Measurements from ENCODE around the gene RAX2. TPM values are rescaled to one million over a fixed set of nuclear protein-coding genes. Genes with fewer than 3 reads are reported as not detected.

The RAX2 gene
- polyA plus RNA-seq, 1 donor from 2014 or later: not detected

DNA sequence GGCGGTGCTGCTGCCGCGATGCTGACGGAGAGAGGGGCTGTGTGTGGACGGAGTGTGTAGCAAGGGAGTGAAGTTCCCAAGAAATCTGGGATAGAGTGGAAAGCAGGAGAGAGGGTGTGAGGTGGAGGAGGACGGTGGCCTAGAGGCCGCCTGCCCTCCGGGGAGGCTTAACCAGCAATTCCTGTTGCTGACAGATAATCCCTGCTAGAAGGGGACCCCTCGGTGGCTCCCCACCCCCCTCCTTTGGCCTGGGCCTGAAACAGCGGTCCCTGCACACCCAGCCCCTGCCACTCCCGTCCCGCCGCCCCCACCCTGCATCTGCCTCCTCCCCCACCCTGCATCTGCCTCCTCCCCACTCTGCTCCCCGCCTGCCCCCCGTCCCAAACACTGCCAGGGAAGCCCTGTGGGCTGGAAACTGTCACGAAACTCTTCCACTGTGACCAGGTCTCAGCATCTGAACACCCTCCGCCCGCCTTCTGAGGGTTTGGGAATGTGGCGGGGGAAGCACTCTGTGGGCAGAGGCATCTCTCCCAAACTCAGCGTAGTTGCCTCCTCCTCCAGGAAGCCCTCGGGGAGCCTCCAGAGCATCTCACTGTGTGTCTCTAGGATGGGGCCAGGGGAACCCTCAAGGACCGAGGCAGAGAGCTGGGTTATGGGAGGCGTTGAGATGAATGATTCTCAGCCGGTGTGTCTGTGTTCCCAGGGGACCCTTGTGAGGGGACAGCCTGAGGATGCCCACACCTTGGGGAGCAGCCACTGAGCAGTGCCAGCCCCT is 31.3 kb upstream of the RAX2 start:
- no peak overlapping the region for H3K9ac ChIP-seq (ENCODE audit: low read length)
- H4K20me1 ChIP-seq (ENCODE audit: insufficient read depth): no peaks in the 10 kb centered on the region
- H2AFZ ChIP-seq (ENCODE audit: low read depth, low read length): no peak overlapping the region
- H3K27me3 ChIP-seq (ENCODE audit: insufficient read depth, low read depth, low read length): peaks cover 7% of the 10 kb centered on the region
- no peaks in the 10 kb centered on the region for H3K9me3 ChIP-seq (ENCODE audit: low read length)
- H3K4me2 ChIP-seq (ENCODE audit: low read length): no peak overlapping the region
- no peaks in the 10 kb centered on the region for H3K9me2 ChIP-seq (ENCODE audit: insufficient read depth, low read length)
- TF ChIP-seq EP300 (conservative IDR thresholded peaks at IDR 0.05; ENCODE audit: poor library complexity, severe bottlenecking) (no peak), SMC3 (conservative IDR thresholded peaks at IDR 0.05; ENCODE audit: poor library complexity) (no peak), EZH2 (IDR thresholded peaks at IDR 0.05; ENCODE audit: borderline replicate concordance, insufficient read depth, low read length, poor library complexity, severe bottlenecking) (no peak), TAF1 (IDR thresholded peaks at IDR 0.05; ENCODE audit: low read depth) (no peak), RAD21 (conservative IDR thresholded peaks at IDR 0.05) (no peak), POLR2AphosphoS5 (IDR thresholded peaks at IDR 0.05) (no peak), MXI1 (conservative IDR thresholded peaks at IDR 0.05; ENCODE audit: poor library complexity, severe bottlenecking) (no peak)
- TF ChIP-seq, protein P1, sequence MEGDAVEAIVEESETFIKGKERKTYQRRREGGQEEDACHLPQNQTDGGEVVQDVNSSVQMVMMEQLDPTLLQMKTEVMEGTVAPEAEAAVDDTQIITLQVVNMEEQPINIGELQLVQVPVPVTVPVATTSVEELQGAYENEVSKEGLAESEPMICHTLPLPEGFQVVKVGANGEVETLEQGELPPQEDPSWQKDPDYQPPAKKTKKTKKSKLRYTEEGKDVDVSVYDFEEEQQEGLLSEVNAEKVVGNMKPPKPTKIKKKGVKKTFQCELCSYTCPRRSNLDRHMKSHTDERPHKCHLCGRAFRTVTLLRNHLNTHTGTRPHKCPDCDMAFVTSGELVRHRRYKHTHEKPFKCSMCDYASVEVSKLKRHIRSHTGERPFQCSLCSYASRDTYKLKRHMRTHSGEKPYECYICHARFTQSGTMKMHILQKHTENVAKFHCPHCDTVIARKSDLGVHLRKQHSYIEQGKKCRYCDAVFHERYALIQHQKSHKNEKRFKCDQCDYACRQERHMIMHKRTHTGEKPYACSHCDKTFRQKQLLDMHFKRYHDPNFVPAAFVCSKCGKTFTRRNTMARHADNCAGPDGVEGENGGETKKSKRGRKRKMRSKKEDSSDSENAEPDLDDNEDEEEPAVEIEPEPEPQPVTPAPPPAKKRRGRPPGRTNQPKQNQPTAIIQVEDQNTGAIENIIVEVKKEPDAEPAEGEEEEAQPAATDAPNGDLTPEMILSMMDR (IDR thresholded peaks at IDR 0.05; ENCODE audit: poor library complexity, severe bottlenecking): no peak
- TF ChIP-seq, protein P2, sequence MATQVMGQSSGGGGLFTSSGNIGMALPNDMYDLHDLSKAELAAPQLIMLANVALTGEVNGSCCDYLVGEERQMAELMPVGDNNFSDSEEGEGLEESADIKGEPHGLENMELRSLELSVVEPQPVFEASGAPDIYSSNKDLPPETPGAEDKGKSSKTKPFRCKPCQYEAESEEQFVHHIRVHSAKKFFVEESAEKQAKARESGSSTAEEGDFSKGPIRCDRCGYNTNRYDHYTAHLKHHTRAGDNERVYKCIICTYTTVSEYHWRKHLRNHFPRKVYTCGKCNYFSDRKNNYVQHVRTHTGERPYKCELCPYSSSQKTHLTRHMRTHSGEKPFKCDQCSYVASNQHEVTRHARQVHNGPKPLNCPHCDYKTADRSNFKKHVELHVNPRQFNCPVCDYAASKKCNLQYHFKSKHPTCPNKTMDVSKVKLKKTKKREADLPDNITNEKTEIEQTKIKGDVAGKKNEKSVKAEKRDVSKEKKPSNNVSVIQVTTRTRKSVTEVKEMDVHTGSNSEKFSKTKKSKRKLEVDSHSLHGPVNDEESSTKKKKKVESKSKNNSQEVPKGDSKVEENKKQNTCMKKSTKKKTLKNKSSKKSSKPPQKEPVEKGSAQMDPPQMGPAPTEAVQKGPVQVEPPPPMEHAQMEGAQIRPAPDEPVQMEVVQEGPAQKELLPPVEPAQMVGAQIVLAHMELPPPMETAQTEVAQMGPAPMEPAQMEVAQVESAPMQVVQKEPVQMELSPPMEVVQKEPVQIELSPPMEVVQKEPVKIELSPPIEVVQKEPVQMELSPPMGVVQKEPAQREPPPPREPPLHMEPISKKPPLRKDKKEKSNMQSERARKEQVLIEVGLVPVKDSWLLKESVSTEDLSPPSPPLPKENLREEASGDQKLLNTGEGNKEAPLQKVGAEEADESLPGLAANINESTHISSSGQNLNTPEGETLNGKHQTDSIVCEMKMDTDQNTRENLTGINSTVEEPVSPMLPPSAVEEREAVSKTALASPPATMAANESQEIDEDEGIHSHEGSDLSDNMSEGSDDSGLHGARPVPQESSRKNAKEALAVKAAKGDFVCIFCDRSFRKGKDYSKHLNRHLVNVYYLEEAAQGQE (IDR thresholded peaks at IDR 0.05; ENCODE audit: borderline replicate concordance): no peak
- no peaks in the 10 kb centered on the region for H3F3A ChIP-seq (ENCODE audit: insufficient read depth, low read length, poor library complexity, severe bottlenecking)
- no peak overlapping the region for H3K4me3 ChIP-seq (ENCODE audit: low read length)
- no peaks in the 10 kb centered on the region for H3K36me3 ChIP-seq (ENCODE audit: insufficient read depth, low read length)
- H3K27ac ChIP-seq (ENCODE audit: low read length): no peak overlapping the region
- H3K79me2 ChIP-seq (replicated peaks; ENCODE audit: insufficient read depth, low read length): no peaks in the 10 kb centered on the region

DNA sequence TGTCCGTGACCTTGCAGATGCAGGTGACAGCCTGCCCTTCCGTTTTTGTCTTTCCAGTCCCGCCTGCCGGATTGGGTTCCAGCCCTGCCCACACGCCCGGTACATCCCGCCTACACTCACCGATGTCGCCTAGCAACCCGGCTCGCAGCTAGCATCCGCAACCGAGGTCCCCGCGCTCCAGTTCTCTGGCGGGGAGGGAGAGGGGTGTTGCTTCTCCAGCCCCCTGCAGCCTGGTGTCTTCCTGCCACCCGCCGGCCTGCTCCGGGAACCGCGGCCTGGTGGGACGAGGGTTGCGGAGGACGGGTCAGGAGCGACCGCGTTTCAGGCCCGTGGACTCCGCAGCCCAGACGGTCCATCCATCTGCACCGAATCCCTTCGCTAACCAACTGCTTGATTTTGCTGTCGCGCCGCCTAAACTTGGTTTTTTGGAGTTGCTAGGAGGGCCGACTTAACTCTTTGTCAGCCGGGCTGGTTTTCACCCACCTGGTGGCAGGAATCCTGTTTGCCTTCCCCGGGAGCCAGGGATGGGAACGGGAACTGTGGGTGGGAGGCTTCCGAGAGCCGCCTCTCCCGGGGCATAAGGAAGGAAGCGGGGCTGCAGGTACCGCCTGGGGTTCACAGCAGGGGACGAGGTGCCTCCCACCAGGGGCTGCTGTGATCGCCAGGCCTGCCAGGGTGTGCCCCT is 29.5 kb upstream of the RAX2 start:
- TF ChIP-seq RAD21 (conservative IDR thresholded peaks at IDR 0.05) (no peak), POLR2AphosphoS5 (IDR thresholded peaks at IDR 0.05) (peak; percentile 25), MXI1 (conservative IDR thresholded peaks at IDR 0.05; ENCODE audit: poor library complexity, severe bottlenecking) (peak; percentile 38), EZH2 (IDR thresholded peaks at IDR 0.05; ENCODE audit: borderline replicate concordance, insufficient read depth, low read length, poor library complexity, severe bottlenecking) (no peak), SMC3 (conservative IDR thresholded peaks at IDR 0.05; ENCODE audit: poor library complexity) (peak; percentile 20)
- TF ChIP-seq, protein P2 (IDR thresholded peaks at IDR 0.05; ENCODE audit: borderline replicate concordance): no peak
- TF ChIP-seq, protein P1 (IDR thresholded peaks at IDR 0.05; ENCODE audit: poor library complexity, severe bottlenecking): peak; percentile 33
- peaks cover 7% of the 10 kb centered on the region for H3K27me3 ChIP-seq (ENCODE audit: insufficient read depth, low read depth, low read length)
- H3K4me2 ChIP-seq (ENCODE audit: low read length): peak overlapping the region; percentile 59
- H2AFZ ChIP-seq (ENCODE audit: low read depth, low read length): peak overlapping the region; percentile 22
- H3K4me3 ChIP-seq (ENCODE audit: low read length): peak overlapping the region; percentile 66
- H3K9me2 ChIP-seq (ENCODE audit: insufficient read depth, low read length): no peaks in the 10 kb centered on the region
- H3K9me3 ChIP-seq (ENCODE audit: low read length): no peaks in the 10 kb centered on the region
- no peak overlapping the region for H3K27ac ChIP-seq (ENCODE audit: low read length)
- H3K36me3 ChIP-seq (ENCODE audit: insufficient read depth, low read length): no peaks in the 10 kb centered on the region
- H3K79me2 ChIP-seq (replicated peaks; ENCODE audit: insufficient read depth, low read length): no peaks in the 10 kb centered on the region
- peak overlapping the region; percentile 40 for H3K9ac ChIP-seq (ENCODE audit: low read length)
- H4K20me1 ChIP-seq (ENCODE audit: insufficient read depth): no peaks in the 10 kb centered on the region
- H3F3A ChIP-seq (ENCODE audit: insufficient read depth, low read length, poor library complexity, severe bottlenecking): no peaks in the 10 kb centered on the region
